Measurements from ENCODE around the gene PAH. TPM values are rescaled to one million over a fixed set of nuclear protein-coding genes. Genes with fewer than 3 reads are reported as not detected.

Gene PAH
- total and polyA plus RNA-seq, 2 of the 8 experiments (the other 6 are each of a cell fraction or from before 2014, with no cell fraction given), result 3.9 to 9.0 TPM

DNA sequence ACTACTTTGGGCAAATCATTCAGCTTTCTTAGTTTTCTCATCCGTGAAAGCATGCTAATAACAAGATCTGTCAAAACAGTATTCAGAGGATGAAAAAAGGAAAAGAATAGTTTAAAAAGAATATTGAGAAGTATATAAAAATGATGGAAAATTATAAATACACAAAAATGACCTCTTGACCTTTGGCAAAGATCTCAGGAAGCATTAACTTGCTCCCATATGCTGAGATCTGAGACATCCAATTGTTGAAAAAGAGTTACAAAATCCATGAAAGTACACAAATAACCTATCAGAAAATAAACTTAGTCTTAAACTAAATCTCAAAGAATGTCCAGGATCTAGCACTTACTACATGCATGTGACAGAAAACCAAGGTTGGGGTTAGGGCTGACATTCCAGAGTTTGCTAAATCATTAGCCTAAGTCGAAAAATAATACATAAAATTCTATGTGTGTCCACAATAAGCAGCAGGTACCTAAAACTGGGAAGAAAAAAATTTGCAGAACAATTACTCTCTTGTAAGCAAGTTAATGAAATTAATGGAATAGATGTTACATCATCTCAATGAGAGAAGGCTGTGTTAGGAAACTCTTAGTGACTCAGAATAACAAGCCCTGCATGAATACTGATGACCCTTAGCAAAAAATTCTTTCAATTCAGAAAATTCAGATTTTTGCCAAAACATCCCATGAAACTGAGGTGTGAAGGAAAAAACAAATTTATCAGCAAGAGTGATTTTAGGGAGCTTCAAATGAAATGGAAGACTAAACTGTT lies 3.4 kb downstream of the PAH start:
- H3K18ac ChIP-seq (ENCODE audit: extremely low read depth, low read length), result no peak overlapping the region

More for the DNA sequence above, 3.4 kb downstream of the PAH start:
- no peak overlapping the region for H2BK120ac ChIP-seq (replicated peaks; ENCODE audit: low read depth, low read length)
- no peak overlapping the region for H4K91ac ChIP-seq (replicated peaks; ENCODE audit: insufficient read length, low read length)
- H2BK5ac ChIP-seq (ENCODE audit: low read depth, low read length), result no peak overlapping the region
- no peaks in the 10 kb centered on the region for H3K9me3 ChIP-seq (ENCODE audit: insufficient read depth in 2 of 2, low read depth in 1 of 2, low read length in 1 of 2)
- no peak overlapping the region for H3K4ac ChIP-seq (replicated peaks; ENCODE audit: insufficient read length, low read depth, low read length)
- no peak for DNase-seq (ENCODE audit: low read depth in 1 of 2, low spot score in 2 of 2)
- H3K23me2 ChIP-seq (ENCODE audit: low read depth, low read length), result no peaks in the 10 kb centered on the region
- no peak overlapping the region for H2BK15ac ChIP-seq (ENCODE audit: low read length)
- FAIRE-seq, result no peak
- H3K27ac ChIP-seq (ENCODE audit: low read depth, low read length), result no peak overlapping the region
- H3K14ac ChIP-seq (ENCODE audit: insufficient read length), result no peak overlapping the region
- no peak overlapping the region for H4K5ac ChIP-seq (ENCODE audit: insufficient read length, low read depth, low read length)
- no peak overlapping the region for H2BK12ac ChIP-seq (ENCODE audit: low read depth, low read length)
- no peaks in the 10 kb centered on the region for H3K36me3 ChIP-seq (ENCODE audit: control insufficient read depth in 2 of 4, insufficient read depth in 4 of 4, low read length in 3 of 4)
- no peak overlapping the region for H3K23ac ChIP-seq (ENCODE audit: insufficient read length)
- H3K4me2 ChIP-seq (ENCODE audit: insufficient read depth in 1 of 2, low read depth in 2 of 2, low read length in 2 of 2), result no peak overlapping the region
- POLR2A ChIA-PET (ENCODE audit: partially characterized antibody), result no interaction called here
- H3K79me1 ChIP-seq (ENCODE audit: low read depth, low read length), result no peaks in the 10 kb centered on the region
- H2AFZ ChIP-seq (ENCODE audit: low read length), result no peak overlapping the region
- H3K27me3 ChIP-seq (replicated peaks in 1 of 4; ENCODE audit: control insufficient read depth in 3 of 4, extremely low read depth in 1 of 4, insufficient read depth in 3 of 4, low read length in 3 of 4), result no peaks in the 10 kb centered on the region
- no peak overlapping the region for H3K4me3 ChIP-seq (ENCODE audit: extremely low read depth in 1 of 4, insufficient read depth in 2 of 4, low read depth in 3 of 4, low read length in 4 of 4)
- H3K4me1 ChIP-seq (replicated peaks in 1 of 4; ENCODE audit: control insufficient read depth in 3 of 4, insufficient read depth in 4 of 4, low read length in 3 of 4), result peaks cover 2 to 10% (median 5%) of the 10 kb centered on the region in 4 experiments; a peak in 4 of 7 replicates
- H2AK5ac ChIP-seq (ENCODE audit: low read depth, low read length), result no peak overlapping the region
- no peak overlapping the region for H2BK20ac ChIP-seq (ENCODE audit: low read length)
- TF ChIP-seq CEBPB (IDR thresholded peaks at IDR 0.05; ENCODE audit: low read depth, low read length) (no peak), SIN3A (conservative IDR thresholded peaks at IDR 0.05 in 1 of 2, IDR thresholded peaks at IDR 0.05 in 1 of 2; ENCODE audit: low read depth in 1 of 2, low read length in 2 of 2) (no peak), YY1 (IDR thresholded peaks at IDR 0.05; ENCODE audit: low read depth, low read length) (no peak), EP300 (IDR thresholded peaks at IDR 0.05; ENCODE audit: borderline replicate concordance in 1 of 2, low read depth in 2 of 2, low read length in 2 of 2) (no peak), CBX5 (IDR thresholded peaks at IDR 0.05; ENCODE audit: low read depth, low read length) (no peak), JUN (IDR thresholded peaks at IDR 0.05; ENCODE audit: low read depth, low read length) (no peak)
- H3K79me2 ChIP-seq (ENCODE audit: control insufficient read depth in 1 of 2, insufficient read depth in 2 of 2, low read length in 2 of 2), result no peaks in the 10 kb centered on the region
- no peak overlapping the region for H3K56ac ChIP-seq (replicated peaks; ENCODE audit: insufficient read length, low read depth, low read length)
- no peaks in the 10 kb centered on the region for H4K20me1 ChIP-seq (replicated peaks in 1 of 2; ENCODE audit: control insufficient read depth in 1 of 2, insufficient read depth in 2 of 2, low read length in 2 of 2)
- WGBS, 2 experiments (ENCODE audit: extremely low coverage in 1 of 2, insufficient coverage in 1 of 2, insufficient read length in 1 of 2, insufficient replicate concordance in 2 of 2, low coverage in 1 of 2, low lambda C conversion rate in 2 of 2, missing lambda C conversion rate in 1 of 2), result 82% methylated on average over 2 of the region's 2 CpGs; no CpG with 5 or more reads in 1 of the 2 experiments
- no peak overlapping the region for H3K9ac ChIP-seq (replicated peaks in 1 of 4; ENCODE audit: extremely low read depth in 1 of 4, low read depth in 3 of 4, low read length in 3 of 4)
- CTCF ChIA-PET (ENCODE audit: partially characterized antibody), result interaction anchor here (0.7 to 1.6 kb wide), 5 partner anchors 11 to 635 kb away, joined by 3 to 10 read pairs (median 5); no protein-coding TSS in a partner anchor
- no peak overlapping the region for H4K8ac ChIP-seq (ENCODE audit: extremely low read depth, insufficient read depth, low read length)

Measured in H1 (cell line).